DOHH2 (cell line): ENCODE data around the gene CARD11.

ENCODE experiments used
- H3F3A ChIP-seq: fragments of 200-600 bp; sonication (generic), shearing (Covaris generic); 2 replicates; pipeline ENCODE4 v1.6.0; 2016; ENCODE audit warnings: antibody characterized with exemption, mild to moderate bottlenecking; ENCODE audit not compliant: control insufficient read depth, insufficient read depth
- H3K27ac ChIP-seq: fragments of 200-600 bp; sonication (generic); 2 replicates; pipeline ENCODE4 v1.5.1; 2014; ENCODE audit warnings: low read depth, mild to moderate bottlenecking, low read length, moderate library complexity
- H3K27me3 ChIP-seq: fragments of 200-600 bp; sonication (generic); 2 replicates; pipeline ENCODE4 v1.6.1; 2014; ENCODE audit warnings: mild to moderate bottlenecking, low read length, mixed read lengths; ENCODE audit not compliant: control insufficient read depth
- H3K36me3 ChIP-seq: fragments of 200-600 bp; sonication (generic); 2 replicates; pipeline ENCODE4 v1.6.1; 2014; ENCODE audit warnings: mild to moderate bottlenecking, low read length, moderate library complexity, mixed read lengths; ENCODE audit not compliant: control insufficient read depth
- H3K4me1 ChIP-seq: fragments of 200-600 bp; sonication (generic); 2 replicates; pipeline ENCODE4 v1.6.1; 2014; ENCODE audit warnings: mild to moderate bottlenecking, low read length, mixed read lengths; ENCODE audit not compliant: control insufficient read depth
- H3K4me2 ChIP-seq: fragments of 200-600 bp; sonication (generic); 2 replicates; pipeline ENCODE4 v1.6.0; 2014; ENCODE audit warnings: mild to moderate bottlenecking, low read length, moderate library complexity
- H3K4me3 ChIP-seq: fragments of 200-600 bp; sonication (generic); 2 replicates; pipeline ENCODE4 v1.5.1; 2014; ENCODE audit warnings: mild to moderate bottlenecking, low read length, mixed read lengths
- H3K79me2 ChIP-seq: fragments of 200-600 bp; sonication (generic); 2 replicates; pipeline ENCODE4 v1.6.1; 2014; ENCODE audit warnings: mild to moderate bottlenecking, low read length, mixed read lengths; ENCODE audit not compliant: control insufficient read depth
- H3K9me2 ChIP-seq: fragments of 200-600 bp; sonication (generic); replicated peaks from 2 replicates; pipeline ENCODE4 v1.6.1; 2014; ENCODE audit warnings: mild to moderate bottlenecking, low read length, mixed read lengths; ENCODE audit not compliant: control insufficient read depth
- H3K9me3 ChIP-seq: fragments of 200-600 bp; sonication (generic); 2 replicates; pipeline ENCODE4 v1.6.1; 2014; ENCODE audit warnings: antibody characterized with exemption, low read length, mixed read lengths; ENCODE audit not compliant: control insufficient read depth, insufficient read depth
- H4K20me1 ChIP-seq: fragments of 200-600 bp; sonication (generic); 2 replicates; pipeline ENCODE4 v1.6.0; 2014; ENCODE audit warnings: low read depth, mild to moderate bottlenecking, antibody characterized with exemption, low read length, moderate library complexity; ENCODE audit not compliant: control insufficient read depth, insufficient read depth
- EZH2phosphoT487 ChIP-seq: fragments of 200-600 bp; sonication (generic); IDR thresholded peaks from 2 replicates; pipeline ENCODE4 v1.6.1; 2017; ENCODE audit warnings: borderline replicate concordance, mild to moderate bottlenecking, antibody characterized with exemption, low read length, moderate library complexity, mixed read lengths
- TF ChIP-seq, protein P1 (sequence below): fragments of 200-600 bp; sonication (generic); IDR thresholded peaks from one replicate; pipeline ENCODE4 v1.5.1; 2014; ENCODE audit warnings: antibody characterized with exemption, mild to moderate bottlenecking, low read depth, low read length; ENCODE audit not compliant: poor library complexity, severe bottlenecking

CARD11 gene

DNA sequence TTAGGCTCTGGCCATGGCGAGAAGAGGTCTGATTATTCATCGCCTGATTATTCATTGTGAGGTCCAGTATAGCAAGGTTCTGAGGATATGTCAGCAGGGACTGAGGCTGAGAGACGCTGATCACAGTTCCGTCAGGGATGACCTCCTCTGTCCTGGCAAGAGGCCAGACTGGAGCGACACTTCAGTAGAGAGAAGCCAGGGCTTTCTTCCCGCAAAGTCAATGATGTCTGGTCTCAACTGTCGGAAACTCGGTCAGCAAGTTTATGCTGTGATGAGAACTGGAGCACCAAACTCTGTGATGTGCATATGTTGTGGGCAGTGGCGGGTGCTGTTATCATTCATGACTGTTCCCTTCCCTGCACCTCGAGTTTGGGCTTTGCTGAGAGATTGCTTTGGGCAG lies 170.5 kb downstream of the CARD11 start:
- Histone ChIP-seq H3K36me3 (no peaks in the 10 kb centered on the region), H3K79me2 (no peaks in the 10 kb centered on the region), H3K9me3 (no peaks in the 10 kb centered on the region), H3K4me3 (no peak overlapping the region), H3F3A (0 out of 2 replicates have a peak, but pooled peaks cover 4% of the 10 kb centered on the region), H3K27ac (no peak overlapping the region), H4K20me1 (no peaks in the 10 kb centered on the region), H3K4me2 (peak overlapping the region; percentile 19; the same call in 1 of the 2 replicates), H3K9me2 (no peaks in the 10 kb centered on the region), H3K27me3 (no peaks in the 10 kb centered on the region), H3K4me1 (peaks cover 39% of the 10 kb centered on the region)
- no peak for TF ChIP-seq EZH2phosphoT487
- TF ChIP-seq, protein P1, sequence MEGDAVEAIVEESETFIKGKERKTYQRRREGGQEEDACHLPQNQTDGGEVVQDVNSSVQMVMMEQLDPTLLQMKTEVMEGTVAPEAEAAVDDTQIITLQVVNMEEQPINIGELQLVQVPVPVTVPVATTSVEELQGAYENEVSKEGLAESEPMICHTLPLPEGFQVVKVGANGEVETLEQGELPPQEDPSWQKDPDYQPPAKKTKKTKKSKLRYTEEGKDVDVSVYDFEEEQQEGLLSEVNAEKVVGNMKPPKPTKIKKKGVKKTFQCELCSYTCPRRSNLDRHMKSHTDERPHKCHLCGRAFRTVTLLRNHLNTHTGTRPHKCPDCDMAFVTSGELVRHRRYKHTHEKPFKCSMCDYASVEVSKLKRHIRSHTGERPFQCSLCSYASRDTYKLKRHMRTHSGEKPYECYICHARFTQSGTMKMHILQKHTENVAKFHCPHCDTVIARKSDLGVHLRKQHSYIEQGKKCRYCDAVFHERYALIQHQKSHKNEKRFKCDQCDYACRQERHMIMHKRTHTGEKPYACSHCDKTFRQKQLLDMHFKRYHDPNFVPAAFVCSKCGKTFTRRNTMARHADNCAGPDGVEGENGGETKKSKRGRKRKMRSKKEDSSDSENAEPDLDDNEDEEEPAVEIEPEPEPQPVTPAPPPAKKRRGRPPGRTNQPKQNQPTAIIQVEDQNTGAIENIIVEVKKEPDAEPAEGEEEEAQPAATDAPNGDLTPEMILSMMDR = no peak

DNA sequence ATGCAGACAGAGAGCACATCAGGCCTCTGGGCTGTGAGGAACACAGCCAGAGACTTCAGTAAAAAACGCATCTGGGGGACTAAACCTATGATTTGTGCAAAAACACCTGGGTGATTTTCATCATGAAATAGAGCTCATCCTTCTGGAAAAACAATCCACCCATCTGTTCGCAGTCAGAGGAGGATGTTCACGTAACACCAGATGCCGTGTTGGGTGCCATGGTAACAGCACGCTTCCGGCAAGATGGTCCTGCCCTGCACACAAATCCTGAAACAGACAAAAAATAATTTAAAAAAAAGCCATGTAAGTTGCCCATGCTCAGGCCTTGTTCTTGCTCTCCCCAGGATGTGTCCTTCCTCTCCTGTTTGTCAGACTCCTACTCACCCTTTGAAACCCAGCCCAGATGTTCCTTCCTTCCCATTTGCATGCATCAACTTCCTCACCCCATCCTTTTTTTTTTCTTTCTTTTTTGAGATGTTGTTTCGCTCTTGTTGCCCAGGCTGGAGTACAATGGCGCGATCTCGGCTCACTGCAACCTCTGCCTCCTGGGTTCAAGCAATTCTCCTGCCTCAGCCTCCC lies 171.3 kb downstream of the CARD11 start:
- no peak overlapping the region for H3K4me3 ChIP-seq
- no peak overlapping the region for H3K27ac ChIP-seq
- no peaks in the 10 kb centered on the region for H3K27me3 ChIP-seq

DNA sequence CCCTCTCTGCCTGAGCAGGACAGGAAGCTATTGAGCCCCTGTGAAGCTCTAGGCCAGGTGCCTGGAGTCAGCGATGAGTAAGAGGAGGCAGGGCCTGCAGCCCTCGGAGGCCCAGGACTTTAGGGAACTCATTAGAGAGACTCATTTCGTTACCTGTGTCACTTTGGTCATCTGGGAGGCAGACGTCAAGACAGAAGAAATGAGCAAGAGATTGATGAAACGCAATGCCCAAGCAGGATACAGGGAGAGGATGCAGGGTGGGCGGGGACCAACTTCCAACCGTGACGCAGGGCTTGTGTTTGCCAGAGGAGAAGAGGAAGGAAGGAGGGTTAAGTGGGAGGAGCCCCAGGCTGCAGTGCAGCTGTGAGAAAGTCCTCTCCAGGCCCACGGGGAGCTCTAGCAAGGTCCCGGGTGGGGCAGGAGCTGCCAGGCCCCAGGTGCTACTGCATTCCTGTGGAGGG lies 173.2 kb downstream of the CARD11 start:
- Histone ChIP-seq H4K20me1 (no peaks in the 10 kb centered on the region), H3K4me3 (no peak overlapping the region), H3K27ac (no peak overlapping the region), H3K4me2 (peak overlapping the region; percentile 3; the same call in 1 of the 2 replicates), H3K79me2 (no peaks in the 10 kb centered on the region), H3K9me3 (no peaks in the 10 kb centered on the region), H3K27me3 (no peaks in the 10 kb centered on the region), H3K36me3 (no peaks in the 10 kb centered on the region), H3K4me1 (peaks cover 38% of the 10 kb centered on the region), H3F3A (0 out of 2 replicates have a peak, but pooled peaks cover 4% of the 10 kb centered on the region), H3K9me2 (no peaks in the 10 kb centered on the region)
- TF ChIP-seq, protein P1 = no peak
- no peak for TF ChIP-seq EZH2phosphoT487

More for the DNA sequence above, 171.3 kb downstream of the CARD11 start:
- TF ChIP-seq, protein P1 = no peak
- TF ChIP-seq EZH2phosphoT487 = no peak
- no peak overlapping the region for H3K4me2 ChIP-seq
- H3K9me2 ChIP-seq = no peaks in the 10 kb centered on the region
- H3K9me3 ChIP-seq = no peaks in the 10 kb centered on the region
- H3K36me3 ChIP-seq = no peaks in the 10 kb centered on the region
- H3K79me2 ChIP-seq = no peaks in the 10 kb centered on the region
- peaks cover 38% of the 10 kb centered on the region for H3K4me1 ChIP-seq
- 0 out of 2 replicates have a peak, but pooled peaks cover 4% of the 10 kb centered on the region for H3F3A ChIP-seq
- H4K20me1 ChIP-seq = no peaks in the 10 kb centered on the region
